ENCODE results near the gene EFCAB8. TPM values are rescaled to one million over a fixed set of nuclear protein-coding genes. Genes with fewer than 3 reads are reported as not detected.

EFCAB8 gene
- total RNA-seq, 1 donor from 2014 or later = not detected

- Histone ChIP-seq H3K4me3 (no peak overlapping the region), H3K36me3 (no peaks in the 10 kb centered on the region), H3K9me3 (peaks cover 9% of the 10 kb centered on the region), H3K27ac (no peak overlapping the region), H3K4me1 (no peaks in the 10 kb centered on the region), H3K27me3 (no peaks in the 10 kb centered on the region)
- no peak for TF ChIP-seq CTCF (IDR thresholded peaks at IDR 0.05)
- no peak for TF ChIP-seq POLR2AphosphoS5 (IDR thresholded peaks at IDR 0.05; ENCODE audit: insufficient read depth in 1 of 2, low read depth in 1 of 2)
- no peak for TF ChIP-seq POLR2A (IDR thresholded peaks at IDR 0.05)
- no peak for DNase-seq (ENCODE audit: extremely low spot score in 2 of 2)
- intact Hi-C loops (cut with DNase I) = no loop called here
Measured at GRCh38 chr20:32912688-32913087, 54.0 kb downstream of the EFCAB8 start.

GRCh38 chr20:32914031-32914430 is 55.3 kb downstream of the EFCAB8 start:
- no peaks in the 10 kb centered on the region for H3K36me3 ChIP-seq
- TF ChIP-seq POLR2AphosphoS5 (IDR thresholded peaks at IDR 0.05; ENCODE audit: insufficient read depth in 1 of 2, low read depth in 1 of 2) = no peak
- TF ChIP-seq POLR2A (IDR thresholded peaks at IDR 0.05) = no peak
- no peak for TF ChIP-seq CTCF (IDR thresholded peaks at IDR 0.05)
- H3K27ac ChIP-seq = no peak overlapping the region
- no peaks in the 10 kb centered on the region for H3K4me1 ChIP-seq
- H3K4me3 ChIP-seq = no peak overlapping the region
- no peaks in the 10 kb centered on the region for H3K27me3 ChIP-seq
- H3K9me3 ChIP-seq = peaks cover 9% of the 10 kb centered on the region
- DNase-seq (ENCODE audit: extremely low spot score in 2 of 2) = no peak
- intact Hi-C loops (cut with DNase I) = no loop called here

- DNase-seq (ENCODE audit: extremely low spot score in 2 of 2) = peak; percentile 77 to 93
- Histone ChIP-seq H3K9me3 (peaks cover 9% of the 10 kb centered on the region), H3K4me3 (no peak overlapping the region), H3K36me3 (no peaks in the 10 kb centered on the region), H3K27ac (no peak overlapping the region), H3K27me3 (no peaks in the 10 kb centered on the region), H3K4me1 (no peaks in the 10 kb centered on the region)
- intact Hi-C loops (cut with DNase I) = no loop called here
- TF ChIP-seq POLR2A (IDR thresholded peaks at IDR 0.05) (no peak), CTCF (IDR thresholded peaks at IDR 0.05) (no peak), POLR2AphosphoS5 (IDR thresholded peaks at IDR 0.05; ENCODE audit: insufficient read depth in 1 of 2, low read depth in 1 of 2) (no peak)
Measured at GRCh38 chr20:32917191-32917950, 58.6 kb downstream of the EFCAB8 start.

GRCh38 chr20:32918296-32918695 is 59.6 kb downstream of the EFCAB8 start:
- peaks cover 9% of the 10 kb centered on the region for H3K9me3 ChIP-seq
- no peaks in the 10 kb centered on the region for H3K27me3 ChIP-seq
- no peaks in the 10 kb centered on the region for H3K4me1 ChIP-seq
- H3K4me3 ChIP-seq = no peak overlapping the region
- TF ChIP-seq POLR2AphosphoS5 (IDR thresholded peaks at IDR 0.05; ENCODE audit: insufficient read depth in 1 of 2, low read depth in 1 of 2) (no peak), POLR2A (IDR thresholded peaks at IDR 0.05) (no peak), CTCF (IDR thresholded peaks at IDR 0.05) (no peak)
- intact Hi-C loops (cut with DNase I) = no loop called here
- no peaks in the 10 kb centered on the region for H3K36me3 ChIP-seq
- no peak overlapping the region for H3K27ac ChIP-seq
- peak; percentile 80 to 84 for DNase-seq (ENCODE audit: extremely low spot score in 2 of 2)

- no peaks in the 10 kb centered on the region for H3K27me3 ChIP-seq
- TF ChIP-seq CTCF (IDR thresholded peaks at IDR 0.05) = no peak
- no peak for TF ChIP-seq POLR2A (IDR thresholded peaks at IDR 0.05)
- no peak for TF ChIP-seq POLR2AphosphoS5 (IDR thresholded peaks at IDR 0.05; ENCODE audit: insufficient read depth in 1 of 2, low read depth in 1 of 2)
- H3K4me1 ChIP-seq = no peaks in the 10 kb centered on the region
- intact Hi-C loops (cut with DNase I) = no loop called here
- no peaks in the 10 kb centered on the region for H3K36me3 ChIP-seq
- peak; percentile 14 to 79 for DNase-seq (ENCODE audit: extremely low spot score in 2 of 2)
- H3K4me3 ChIP-seq = no peak overlapping the region
- H3K27ac ChIP-seq = no peak overlapping the region
- peaks cover 9% of the 10 kb centered on the region for H3K9me3 ChIP-seq
Measured at GRCh38 chr20:32918751-32919150, 60.0 kb downstream of the EFCAB8 start.

All from vagina (tissue), 2 donors.